GM19397 (cell line): ENCODE data around the gene RIOK3.
A peak's percentile ranks its signal among the peaks of the same experiment; 100 is the strongest.
"Not testable (repeated sequence)": the region's sequence is repeated elsewhere in the genome, so short reads cannot be mapped to it uniquely, and the experiment has no call there.

Experiments
- ATAC-seq: cut with Tn5 transposase; IDR thresholded peaks from one replicate; pipeline ENCODE4 v1.9.1; 2021; ENCODE audit warnings: mild to moderate bottlenecking, moderate library complexity; ENCODE audit not compliant: unreplicated experiment

The RIOK3 gene, protein sequence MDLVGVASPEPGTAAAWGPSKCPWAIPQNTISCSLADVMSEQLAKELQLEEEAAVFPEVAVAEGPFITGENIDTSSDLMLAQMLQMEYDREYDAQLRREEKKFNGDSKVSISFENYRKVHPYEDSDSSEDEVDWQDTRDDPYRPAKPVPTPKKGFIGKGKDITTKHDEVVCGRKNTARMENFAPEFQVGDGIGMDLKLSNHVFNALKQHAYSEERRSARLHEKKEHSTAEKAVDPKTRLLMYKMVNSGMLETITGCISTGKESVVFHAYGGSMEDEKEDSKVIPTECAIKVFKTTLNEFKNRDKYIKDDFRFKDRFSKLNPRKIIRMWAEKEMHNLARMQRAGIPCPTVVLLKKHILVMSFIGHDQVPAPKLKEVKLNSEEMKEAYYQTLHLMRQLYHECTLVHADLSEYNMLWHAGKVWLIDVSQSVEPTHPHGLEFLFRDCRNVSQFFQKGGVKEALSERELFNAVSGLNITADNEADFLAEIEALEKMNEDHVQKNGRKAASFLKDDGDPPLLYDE

DNA sequence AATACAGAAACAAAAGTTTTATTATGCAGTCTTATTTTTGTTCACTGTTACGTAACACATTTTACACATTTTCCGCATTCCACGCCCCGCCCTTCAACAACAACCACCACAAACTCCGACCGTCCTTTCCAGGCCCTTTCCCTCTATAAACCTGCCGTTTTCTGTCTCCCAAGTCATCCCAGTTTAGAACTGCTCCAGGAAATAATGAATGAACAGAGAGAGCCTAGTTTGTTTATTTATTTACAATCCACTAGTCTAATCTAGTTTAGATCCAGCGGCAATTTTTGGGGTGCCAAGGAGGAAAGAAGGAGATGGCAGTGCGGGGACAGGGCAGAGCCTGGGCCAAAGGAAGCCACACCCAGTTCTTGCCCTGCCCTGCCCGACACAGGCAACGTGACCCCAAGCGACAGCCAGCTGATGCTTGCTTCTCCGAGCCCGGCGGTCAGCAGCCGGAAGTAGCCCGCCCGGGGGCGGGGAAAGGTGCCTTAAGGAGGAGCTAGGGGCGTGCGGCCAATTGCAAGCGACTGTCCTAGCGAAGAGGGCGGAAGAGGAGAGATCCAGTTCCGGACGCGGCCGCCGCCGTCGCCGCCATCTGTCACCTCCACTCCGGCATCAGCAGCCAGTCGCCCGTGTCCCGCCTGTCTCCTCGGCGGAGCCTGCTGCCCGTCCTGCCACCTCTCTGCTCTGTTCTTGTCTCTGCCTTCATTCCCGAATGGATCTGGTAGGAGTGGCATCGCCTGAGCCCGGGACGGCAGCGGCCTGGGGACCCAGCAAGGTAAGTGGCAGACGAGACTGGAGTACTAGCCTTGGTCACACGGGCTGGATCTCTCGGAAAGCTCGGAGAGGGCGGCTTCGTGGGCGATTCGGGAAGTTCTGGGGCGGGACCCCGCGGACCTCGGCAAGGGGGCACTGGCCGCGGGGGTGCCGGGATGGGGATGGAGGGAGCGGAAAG lies at the start of gene RIOK3:
Gene RIOK3 (plus strand): TSS at position 560 of the 952 bp plus-strand sequence. CDS start 153 bp downstream, at position 713.
- peak; percentile 97 for ATAC-seq

- ATAC-seq = no peak
Observed at GRCh38 chr18:23403310-23403709, 49.8 kb upstream of the RIOK3 start.

GRCh38 chr18:23405636-23406035 lies 47.5 kb upstream of the RIOK3 start:
- no peak for ATAC-seq

- ATAC-seq = no peak
Observed at GRCh38 chr18:23406271-23406787, 46.8 kb upstream of the RIOK3 start.

- no peak for ATAC-seq
Observed at GRCh38 chr18:23412351-23412964, 40.6 kb upstream of the RIOK3 start.

DNA sequence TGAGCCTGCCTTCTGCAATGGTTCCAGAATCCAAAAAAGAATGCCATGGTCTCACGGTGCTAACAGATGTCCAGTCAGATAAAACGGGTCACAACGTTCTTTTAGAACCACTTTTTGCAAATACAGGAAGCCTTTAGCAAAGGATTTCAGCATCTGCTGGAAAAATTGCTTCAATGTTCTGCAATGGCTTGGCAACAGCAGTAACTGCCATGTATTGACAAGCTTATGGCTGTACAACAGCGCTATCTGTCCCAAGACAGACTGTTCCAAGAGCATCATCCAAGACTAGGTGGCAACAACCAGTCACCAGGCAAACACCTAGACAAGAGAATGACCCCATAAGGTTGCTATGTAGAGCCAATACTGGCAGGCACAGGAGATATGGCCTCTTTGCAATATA lies 37.6 kb upstream of the RIOK3 start:
- ATAC-seq = no peak

- no peak for ATAC-seq
Observed at GRCh38 chr18:23416298-23416697, 36.8 kb upstream of the RIOK3 start.

DNA sequence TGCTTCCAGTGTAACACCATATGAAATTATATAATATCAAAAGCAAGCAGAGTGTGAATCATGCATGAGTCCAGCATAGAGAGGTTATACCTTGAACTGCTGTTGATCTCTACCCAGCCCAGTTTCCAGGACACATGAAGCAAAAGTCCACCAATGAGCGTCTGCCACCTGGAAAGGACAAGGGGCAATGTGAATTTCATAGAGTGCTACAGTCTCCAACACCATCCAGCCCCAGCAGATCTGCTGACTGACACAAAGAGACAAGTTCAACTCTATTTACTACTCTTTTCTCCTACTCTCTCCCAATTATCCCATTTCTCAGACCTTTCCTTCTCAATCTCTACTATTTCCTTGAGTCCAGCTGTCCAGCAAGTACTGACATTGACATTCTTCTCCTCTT lies 31.8 kb upstream of the RIOK3 start:
- no peak for ATAC-seq

- peak; percentile 91 for ATAC-seq
Observed at GRCh38 chr18:23422751-23423418, 30.2 kb upstream of the RIOK3 start.

DNA sequence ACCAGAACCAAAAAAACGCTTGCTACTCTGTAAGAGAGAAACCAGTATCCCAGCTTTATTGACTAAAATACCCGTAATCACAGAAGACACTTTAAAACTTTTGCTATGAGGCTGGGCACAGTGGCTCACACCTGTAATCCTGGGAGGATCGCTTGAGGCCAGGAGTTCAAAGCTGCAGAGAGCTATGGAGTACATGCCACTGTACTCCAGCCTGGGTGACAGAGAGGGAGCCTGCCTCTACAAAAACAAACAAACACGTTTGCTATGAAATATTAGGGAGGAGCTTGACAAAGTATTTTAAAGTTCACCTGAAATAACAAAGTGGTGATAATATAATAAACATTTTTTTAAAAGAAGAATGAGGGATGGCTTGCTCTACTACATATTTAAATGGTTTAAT lies 28.5 kb upstream of the RIOK3 start:
- ATAC-seq = no peak

GRCh38 chr18:23428821-23429220 lies 24.3 kb upstream of the RIOK3 start:
- no peak for ATAC-seq

- not testable (repeated sequence) for ATAC-seq
Observed at GRCh38 chr18:23429538-23429937, 23.5 kb upstream of the RIOK3 start.

DNA sequence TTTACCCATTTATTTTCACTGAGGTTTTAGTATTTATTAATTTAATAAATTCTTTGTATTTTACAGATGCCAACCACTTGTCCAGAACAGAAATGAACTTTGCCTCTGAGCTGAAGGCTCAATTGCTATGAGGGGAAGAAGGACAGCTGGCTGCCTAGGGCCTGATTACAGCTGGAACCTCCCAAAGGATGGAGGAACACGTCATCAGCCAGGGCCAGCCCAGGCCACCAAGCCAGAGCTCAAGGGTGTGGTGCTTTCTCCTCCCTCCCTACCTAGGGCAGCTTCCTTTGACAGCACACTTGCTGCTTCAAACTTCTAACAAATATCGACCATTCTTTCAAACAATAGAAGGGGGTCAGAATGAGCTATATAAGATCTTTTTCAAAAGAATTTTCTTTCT lies 19.7 kb upstream of the RIOK3 start:
- no peak for ATAC-seq

GRCh38 chr18:23437357-23438045 lies 15.6 kb upstream of the RIOK3 start:
- ATAC-seq = peak; percentile 98

- ATAC-seq = no peak
Observed at GRCh38 chr18:23438046-23438377, 15.1 kb upstream of the RIOK3 start.

GRCh38 chr18:23438608-23439366 lies 14.3 kb upstream of the RIOK3 start:
- ATAC-seq = no peak

DNA sequence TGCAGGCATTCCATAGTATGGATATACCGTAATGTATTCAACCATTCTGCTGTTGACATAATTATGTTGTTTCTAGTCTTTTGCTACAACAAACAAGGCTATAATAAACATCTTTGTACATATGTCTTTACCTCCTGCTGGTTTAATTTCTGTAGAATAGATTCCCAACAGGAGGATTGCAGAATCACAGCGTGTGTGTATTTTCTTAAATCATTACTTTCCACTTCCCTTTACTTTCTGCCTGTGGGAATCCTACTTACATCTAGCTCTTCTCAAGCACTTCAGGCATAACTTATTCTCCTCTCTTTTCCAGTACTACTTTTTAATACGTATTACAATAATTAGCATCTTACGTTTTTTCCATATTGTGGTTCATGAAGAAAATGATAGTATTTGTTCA lies 13.0 kb upstream of the RIOK3 start:
- ATAC-seq = no peak

- ATAC-seq = no peak
Observed at GRCh38 chr18:23442958-23443357, 10.1 kb upstream of the RIOK3 start.

GRCh38 chr18:23448291-23448690 lies 4.8 kb upstream of the RIOK3 start:
- no peak for ATAC-seq
